ENCODE data around the gene ENPP1.

ENPP1 gene

DNA sequence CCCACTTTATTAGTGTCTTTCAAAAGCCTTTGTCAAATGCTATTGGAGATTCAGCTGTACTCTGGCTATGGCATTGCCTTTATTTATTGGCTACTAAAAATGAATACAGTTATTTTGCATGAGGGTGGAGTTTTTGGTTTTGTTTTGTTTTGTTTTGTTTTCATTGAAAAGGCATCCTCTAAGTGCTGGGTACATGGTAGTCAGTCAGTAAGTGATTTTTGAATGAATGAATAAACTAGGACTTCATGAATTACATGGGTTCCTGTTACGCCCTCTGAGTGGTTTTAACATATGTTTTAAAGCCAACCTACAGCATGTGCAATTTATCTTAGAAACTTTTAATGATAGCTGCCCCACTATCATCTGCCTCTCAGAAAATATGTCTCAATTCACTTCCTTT lies 38.9 kb upstream of the ENPP1 start:
- no peak overlapping the region for H3K4me3 ChIP-seq (ENCODE audit: low read length)
- no peaks in the 10 kb centered on the region for H3K27me3 ChIP-seq (ENCODE audit: control insufficient read depth, insufficient read depth, low read length)
- no CpG with 5 or more reads among the region's 1 CpG for WGBS (ENCODE audit: insufficient coverage, insufficient read length)
- no peaks in the 10 kb centered on the region for H3K9me3 ChIP-seq (ENCODE audit: control insufficient read depth, insufficient read depth, low read length)
- DNase-seq (ENCODE audit: low read depth, low spot score): no peak
- H3K4me1 ChIP-seq (ENCODE audit: control insufficient read depth, insufficient read depth, low read length): no peaks in the 10 kb centered on the region
- H3K27ac ChIP-seq (ENCODE audit: low read length): no peak overlapping the region
- H3K36me3 ChIP-seq (ENCODE audit: control insufficient read depth, insufficient read depth, low read length): no peaks in the 10 kb centered on the region

GRCh38 chr6:131769385-131770141 lies 38.3 kb upstream of the ENPP1 start:
- no peak overlapping the region for H3K4me3 ChIP-seq (ENCODE audit: low read length)
- H3K4me1 ChIP-seq (ENCODE audit: control insufficient read depth, insufficient read depth, low read length): no peaks in the 10 kb centered on the region
- no peaks in the 10 kb centered on the region for H3K27me3 ChIP-seq (ENCODE audit: control insufficient read depth, insufficient read depth, low read length)
- H3K36me3 ChIP-seq (ENCODE audit: control insufficient read depth, insufficient read depth, low read length): no peaks in the 10 kb centered on the region
- DNase-seq (ENCODE audit: low read depth, low spot score): no peak
- H3K9me3 ChIP-seq (ENCODE audit: control insufficient read depth, insufficient read depth, low read length): no peaks in the 10 kb centered on the region
- H3K27ac ChIP-seq (ENCODE audit: low read length): no peak overlapping the region
- WGBS (ENCODE audit: insufficient coverage, insufficient read length): no CpG with 5 or more reads among the region's 15 CpGs

DNA sequence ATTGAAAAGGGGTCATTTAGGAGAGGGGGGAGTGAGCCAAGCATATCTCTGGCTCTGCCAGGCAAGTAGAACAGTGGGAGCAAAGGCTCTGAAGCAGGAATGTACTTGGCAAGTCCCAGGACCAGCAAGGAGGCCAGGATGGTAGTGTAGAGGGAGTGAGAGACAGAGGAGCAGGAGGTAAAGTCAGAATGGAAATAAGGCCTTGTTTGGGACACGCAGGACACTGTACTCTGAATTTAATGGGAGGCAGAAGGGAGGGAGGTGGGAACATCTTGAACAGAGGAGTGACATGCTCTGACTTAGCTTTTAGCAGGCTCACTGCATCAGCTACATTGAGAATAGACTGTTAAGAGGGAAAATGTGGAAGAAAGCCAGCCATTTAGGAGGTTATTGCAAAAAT lies 37.0 kb upstream of the ENPP1 start:
- no CpG with 5 or more reads among the region's 1 CpG for WGBS (ENCODE audit: insufficient coverage, insufficient read length)
- Histone ChIP-seq H3K36me3 (ENCODE audit: control insufficient read depth, insufficient read depth, low read length) (no peaks in the 10 kb centered on the region), H3K27ac (ENCODE audit: low read length) (no peak overlapping the region), H3K4me3 (ENCODE audit: low read length) (no peak overlapping the region), H3K27me3 (ENCODE audit: control insufficient read depth, insufficient read depth, low read length) (no peaks in the 10 kb centered on the region), H3K4me1 (ENCODE audit: control insufficient read depth, insufficient read depth, low read length) (no peaks in the 10 kb centered on the region), H3K9me3 (ENCODE audit: control insufficient read depth, insufficient read depth, low read length) (no peaks in the 10 kb centered on the region)
- no peak for DNase-seq (ENCODE audit: low read depth, low spot score)

DNA sequence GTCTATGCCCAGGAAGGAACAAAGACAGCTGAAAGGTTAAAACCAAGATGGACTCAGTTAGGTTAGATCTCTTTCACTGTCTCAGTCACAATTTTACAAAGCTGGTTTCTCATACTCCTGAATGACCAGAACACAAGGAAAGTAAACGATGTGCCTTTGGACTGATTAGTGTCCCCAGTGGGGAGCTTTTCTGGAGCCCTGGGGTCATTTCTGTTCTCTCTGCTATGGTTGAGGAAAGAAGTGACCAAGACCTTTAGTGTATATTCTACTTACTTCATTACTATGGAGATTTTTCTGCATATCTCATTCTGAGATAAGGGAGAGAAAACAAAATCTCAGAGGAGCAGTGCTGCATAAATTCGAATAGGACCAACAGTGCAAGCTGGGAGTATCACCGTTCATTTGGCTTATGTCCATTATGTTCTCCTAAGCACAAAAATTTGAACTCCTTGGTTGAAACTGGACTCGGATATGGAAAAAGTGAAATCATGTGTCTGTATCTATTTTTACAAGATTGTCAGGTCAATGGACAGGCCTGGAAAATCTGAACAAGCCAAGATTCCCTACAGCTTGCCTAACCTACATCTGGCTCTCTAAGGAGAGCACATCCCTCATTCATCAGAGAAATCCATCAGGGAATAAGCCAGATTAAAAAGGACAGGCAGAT lies 34.4 kb upstream of the ENPP1 start:
- no peaks in the 10 kb centered on the region for H3K27me3 ChIP-seq (ENCODE audit: control insufficient read depth, insufficient read depth, low read length)
- H3K4me3 ChIP-seq (ENCODE audit: low read length): no peak overlapping the region
- no peaks in the 10 kb centered on the region for H3K36me3 ChIP-seq (ENCODE audit: control insufficient read depth, insufficient read depth, low read length)
- no peak overlapping the region for H3K27ac ChIP-seq (ENCODE audit: low read length)
- no peaks in the 10 kb centered on the region for H3K9me3 ChIP-seq (ENCODE audit: control insufficient read depth, insufficient read depth, low read length)
- no peaks in the 10 kb centered on the region for H3K4me1 ChIP-seq (ENCODE audit: control insufficient read depth, insufficient read depth, low read length)
- DNase-seq (ENCODE audit: low read depth, low spot score): no peak
- no CpG with 5 or more reads among the region's 4 CpGs for WGBS (ENCODE audit: insufficient coverage, insufficient read length)

DNA sequence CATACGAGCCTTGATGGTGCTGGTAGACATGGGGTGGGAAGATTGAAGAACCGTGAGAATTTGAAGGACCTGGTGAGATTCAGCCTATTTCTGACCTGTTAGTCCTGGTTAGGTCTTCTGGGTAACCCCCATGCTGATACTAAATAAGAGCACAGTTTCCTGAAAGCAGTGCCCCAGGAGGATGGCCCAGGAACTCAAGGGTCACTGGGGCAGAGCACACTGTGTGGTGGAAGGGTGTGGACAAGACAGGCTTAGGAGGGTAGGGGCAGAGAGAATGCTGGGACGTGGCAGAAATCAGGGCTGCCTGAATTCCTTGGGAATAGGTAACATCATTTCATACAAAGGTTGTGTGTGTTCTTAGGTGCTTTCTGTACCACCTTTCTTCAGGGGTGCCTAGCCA lies 31.9 kb upstream of the ENPP1 start:
- Histone ChIP-seq H3K27ac (ENCODE audit: low read length) (no peak overlapping the region), H3K4me1 (ENCODE audit: control insufficient read depth, insufficient read depth, low read length) (no peaks in the 10 kb centered on the region), H3K36me3 (ENCODE audit: control insufficient read depth, insufficient read depth, low read length) (no peaks in the 10 kb centered on the region), H3K9me3 (ENCODE audit: control insufficient read depth, insufficient read depth, low read length) (no peaks in the 10 kb centered on the region), H3K4me3 (ENCODE audit: low read length) (no peak overlapping the region), H3K27me3 (ENCODE audit: control insufficient read depth, insufficient read depth, low read length) (no peaks in the 10 kb centered on the region)
- no peak for DNase-seq (ENCODE audit: low read depth, low spot score)
- no CpG with 5 or more reads among the region's 3 CpGs for WGBS (ENCODE audit: insufficient coverage, insufficient read length)

- no CpG with 5 or more reads among the region's 2 CpGs for WGBS (ENCODE audit: insufficient coverage, insufficient read length)
- Histone ChIP-seq H3K4me1 (ENCODE audit: control insufficient read depth, insufficient read depth, low read length) (no peaks in the 10 kb centered on the region), H3K27ac (ENCODE audit: low read length) (no peak overlapping the region), H3K36me3 (ENCODE audit: control insufficient read depth, insufficient read depth, low read length) (no peaks in the 10 kb centered on the region), H3K9me3 (ENCODE audit: control insufficient read depth, insufficient read depth, low read length) (no peaks in the 10 kb centered on the region), H3K27me3 (ENCODE audit: control insufficient read depth, insufficient read depth, low read length) (no peaks in the 10 kb centered on the region), H3K4me3 (ENCODE audit: low read length) (no peak overlapping the region)
- DNase-seq (ENCODE audit: low read depth, low spot score): no peak
Measured at GRCh38 chr6:131776985-131777384, 30.8 kb upstream of the ENPP1 start.

DNA sequence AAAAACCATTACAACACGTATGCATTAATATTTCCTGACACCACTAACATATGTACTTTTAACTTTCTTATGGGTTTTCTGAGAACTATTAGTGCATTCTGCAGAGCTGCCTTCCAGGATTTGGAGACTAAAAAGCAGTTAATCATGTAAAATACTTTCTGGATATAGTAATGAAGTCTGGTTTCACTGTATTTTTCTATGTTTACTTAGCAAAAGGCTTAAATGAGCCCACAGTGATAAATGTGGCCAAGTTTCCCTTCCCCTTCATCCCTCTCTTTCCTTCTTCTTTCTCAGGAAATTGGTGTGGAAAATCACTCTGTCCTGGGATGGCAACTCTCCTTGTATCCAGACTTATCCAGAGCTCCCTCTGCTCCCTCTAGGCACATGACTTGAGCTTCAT lies 29.7 kb upstream of the ENPP1 start:
- H3K27ac ChIP-seq (ENCODE audit: low read length): no peak overlapping the region
- no peaks in the 10 kb centered on the region for H3K27me3 ChIP-seq (ENCODE audit: control insufficient read depth, insufficient read depth, low read length)
- no peaks in the 10 kb centered on the region for H3K36me3 ChIP-seq (ENCODE audit: control insufficient read depth, insufficient read depth, low read length)
- DNase-seq (ENCODE audit: low read depth, low spot score): no peak
- no peaks in the 10 kb centered on the region for H3K9me3 ChIP-seq (ENCODE audit: control insufficient read depth, insufficient read depth, low read length)
- WGBS (ENCODE audit: insufficient coverage, insufficient read length): 100% methylated on average over 1 of the region's 1 CpG
- H3K4me1 ChIP-seq (ENCODE audit: control insufficient read depth, insufficient read depth, low read length): no peaks in the 10 kb centered on the region
- no peak overlapping the region for H3K4me3 ChIP-seq (ENCODE audit: low read length)

GRCh38 chr6:131779304-131779703 lies 28.5 kb upstream of the ENPP1 start:
- no peaks in the 10 kb centered on the region for H3K9me3 ChIP-seq (ENCODE audit: control insufficient read depth, insufficient read depth, low read length)
- H3K27ac ChIP-seq (ENCODE audit: low read length): no peak overlapping the region
- no peak for DNase-seq (ENCODE audit: low read depth, low spot score)
- no peaks in the 10 kb centered on the region for H3K36me3 ChIP-seq (ENCODE audit: control insufficient read depth, insufficient read depth, low read length)
- no CpG with 5 or more reads among the region's 2 CpGs for WGBS (ENCODE audit: insufficient coverage, insufficient read length)
- H3K4me3 ChIP-seq (ENCODE audit: low read length): no peak overlapping the region
- no peaks in the 10 kb centered on the region for H3K4me1 ChIP-seq (ENCODE audit: control insufficient read depth, insufficient read depth, low read length)
- H3K27me3 ChIP-seq (ENCODE audit: control insufficient read depth, insufficient read depth, low read length): no peaks in the 10 kb centered on the region

DNA sequence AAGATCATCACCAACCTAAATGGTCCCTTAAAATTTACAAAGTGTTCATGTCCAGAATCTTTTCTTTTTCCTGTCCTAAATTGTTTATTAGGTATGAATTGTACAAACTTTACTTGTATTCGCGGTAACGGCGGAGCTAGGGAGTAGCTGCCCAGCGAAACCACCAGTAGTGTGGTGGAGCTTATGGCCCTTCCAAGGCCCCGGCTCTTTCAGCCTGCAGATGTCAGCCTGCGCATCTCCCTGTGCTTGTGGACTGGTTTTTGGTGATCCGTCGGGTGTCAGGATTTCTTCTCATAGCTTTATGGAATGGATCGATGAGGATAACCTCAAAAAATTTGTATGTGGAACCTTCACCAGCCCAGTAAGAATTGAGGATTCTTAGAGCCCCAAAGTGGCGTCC lies 27.2 kb upstream of the ENPP1 start:
- Histone ChIP-seq H3K36me3 (ENCODE audit: control insufficient read depth, insufficient read depth, low read length) (no peaks in the 10 kb centered on the region), H3K27ac (ENCODE audit: low read length) (no peak overlapping the region), H3K9me3 (ENCODE audit: control insufficient read depth, insufficient read depth, low read length) (no peaks in the 10 kb centered on the region), H3K4me3 (ENCODE audit: low read length) (no peak overlapping the region), H3K4me1 (ENCODE audit: control insufficient read depth, insufficient read depth, low read length) (no peaks in the 10 kb centered on the region), H3K27me3 (ENCODE audit: control insufficient read depth, insufficient read depth, low read length) (no peaks in the 10 kb centered on the region)
- no peak for DNase-seq (ENCODE audit: low read depth, low spot score)
- no CpG with 5 or more reads among the region's 11 CpGs for WGBS (ENCODE audit: insufficient coverage, insufficient read length)

- H3K27me3 ChIP-seq (ENCODE audit: control insufficient read depth, insufficient read depth, low read length): no peaks in the 10 kb centered on the region
- no peak overlapping the region for H3K4me3 ChIP-seq (ENCODE audit: low read length)
- no peaks in the 10 kb centered on the region for H3K4me1 ChIP-seq (ENCODE audit: control insufficient read depth, insufficient read depth, low read length)
- no CpG with 5 or more reads among the region's 3 CpGs for WGBS (ENCODE audit: insufficient coverage, insufficient read length)
- no peak overlapping the region for H3K27ac ChIP-seq (ENCODE audit: low read length)
- no peak for DNase-seq (ENCODE audit: low read depth, low spot score)
- H3K36me3 ChIP-seq (ENCODE audit: control insufficient read depth, insufficient read depth, low read length): no peaks in the 10 kb centered on the region
- no peaks in the 10 kb centered on the region for H3K9me3 ChIP-seq (ENCODE audit: control insufficient read depth, insufficient read depth, low read length)
Measured at GRCh38 chr6:131781687-131782086, 26.1 kb upstream of the ENPP1 start.

- DNase-seq (ENCODE audit: low read depth, low spot score): no peak
- Histone ChIP-seq H3K4me3 (ENCODE audit: low read length) (no peak overlapping the region), H3K4me1 (ENCODE audit: control insufficient read depth, insufficient read depth, low read length) (no peaks in the 10 kb centered on the region), H3K9me3 (ENCODE audit: control insufficient read depth, insufficient read depth, low read length) (no peaks in the 10 kb centered on the region), H3K27me3 (ENCODE audit: control insufficient read depth, insufficient read depth, low read length) (no peaks in the 10 kb centered on the region), H3K36me3 (ENCODE audit: control insufficient read depth, insufficient read depth, low read length) (no peaks in the 10 kb centered on the region), H3K27ac (ENCODE audit: low read length) (no peak overlapping the region)
- whole genome bisulfite sequencing (ENCODE audit: insufficient coverage, insufficient read length): no CpG with 5 or more reads among the region's 1 CpG
Measured at GRCh38 chr6:131782764-131783163, 25.1 kb upstream of the ENPP1 start.

Measured in iPS DF 6.9 (cell line).